ENCODE data around the gene EZR. TPM values are rescaled to one million over a fixed set of nuclear protein-coding genes. Genes with fewer than 3 reads are reported as not detected.

EZR gene
- total RNA-seq, 1 donor from 2014 or later: 254 TPM

Small RNAs within 50 kb of the gene (microRNA-seq; reads per million reads assigned to microRNA genes)
- gene MIR3918 (ENCODE audit: borderline number of aligned reads): not detected

Other genes starting within 250 kb of the EZR start
- 101 TPM for gene DYNLT1, start 174.6 kb downstream of the EZR start, total RNA-seq
- 13.9 TPM for gene SYTL3, start 169.3 kb downstream of the EZR start, total RNA-seq
- 24.2 TPM for gene RSPH3, start 180.8 kb upstream of the EZR start, total RNA-seq
- 17.1 TPM for gene TAGAP, start 225.6 kb upstream of the EZR start, total RNA-seq

Measured in lower lobe of right lung (tissue), 1 donor.